Stimulated activated CD8-positive, alpha-beta memory T cell treated with anti-CD3 and anti-CD28 coated beads, Interleukin-12 subunit alpha, Interleukin-12 subunit beta, amount 100 ng/mL, for 4 hours (primary cell): ENCODE results near the gene ZNF516.

Experiments
- DNase-seq: peaks from one replicate; pipeline ENCODE4 v3.0.0-alpha.2; 2020; ENCODE audit warnings: low read depth

Gene ZNF516

GRCh38 chr18:76364282-76365259, 130.5 kb downstream of the ZNF516 start:
- DNase-seq: no peak

DNA sequence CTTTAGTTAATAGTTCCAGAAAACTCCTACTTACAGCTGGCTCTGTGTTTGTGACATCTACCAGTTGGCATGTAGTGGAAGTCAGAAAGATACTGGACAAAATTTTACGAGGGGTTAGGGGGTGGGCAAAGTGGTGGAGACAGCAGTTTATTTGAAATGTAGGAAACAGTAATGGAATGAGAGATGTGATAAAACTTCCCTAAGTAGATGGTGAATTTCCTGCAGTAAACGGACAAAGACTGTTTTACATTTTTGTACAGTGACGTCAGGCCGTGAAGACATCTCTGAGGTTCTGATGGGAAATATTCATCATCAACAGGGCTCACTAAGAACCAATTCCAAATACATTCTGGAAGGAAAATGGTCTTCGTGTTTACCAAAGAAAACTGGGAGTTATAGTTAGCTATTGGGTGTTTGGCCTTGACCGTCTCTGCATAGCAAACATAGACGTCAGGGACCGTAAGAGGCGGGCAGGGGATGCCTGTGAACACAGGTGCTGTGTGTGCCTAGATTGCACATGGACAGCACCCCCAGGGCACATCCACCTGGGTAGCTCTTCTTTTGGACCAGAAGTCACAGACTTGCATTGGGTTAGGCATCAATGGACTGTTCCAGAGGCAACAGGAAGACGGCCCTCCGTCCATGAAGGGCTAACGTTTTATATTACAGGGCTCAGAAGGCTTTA, 131.5 kb downstream of the ZNF516 start:
- DNase-seq: no peak

DNA sequence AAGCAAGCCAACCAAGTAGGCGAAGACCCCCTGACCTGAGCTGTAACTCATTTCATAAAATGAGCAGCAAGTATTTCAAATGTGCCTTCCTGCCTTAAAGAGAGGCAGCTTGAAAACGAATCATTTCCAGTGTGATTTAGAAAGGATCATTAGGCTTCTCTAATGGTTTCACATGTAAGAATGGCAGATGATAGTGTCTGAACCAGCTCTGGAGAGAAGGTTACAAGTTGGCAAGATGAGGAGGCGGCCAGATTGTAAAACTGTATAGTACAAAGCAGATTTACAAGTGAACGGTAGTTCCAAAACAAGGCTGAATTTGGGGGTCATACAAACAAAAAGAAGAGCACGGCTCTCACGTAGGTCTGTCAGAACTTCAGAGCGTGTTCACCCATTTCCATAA, 132.4 kb downstream of the ZNF516 start:
- no peak for DNase-seq

GRCh38 chr18:76361219-76361618, 133.8 kb downstream of the ZNF516 start:
- no peak for DNase-seq

- DNase-seq: no peak
Measured at GRCh38 chr18:76359909-76360308, 135.1 kb downstream of the ZNF516 start.

DNA sequence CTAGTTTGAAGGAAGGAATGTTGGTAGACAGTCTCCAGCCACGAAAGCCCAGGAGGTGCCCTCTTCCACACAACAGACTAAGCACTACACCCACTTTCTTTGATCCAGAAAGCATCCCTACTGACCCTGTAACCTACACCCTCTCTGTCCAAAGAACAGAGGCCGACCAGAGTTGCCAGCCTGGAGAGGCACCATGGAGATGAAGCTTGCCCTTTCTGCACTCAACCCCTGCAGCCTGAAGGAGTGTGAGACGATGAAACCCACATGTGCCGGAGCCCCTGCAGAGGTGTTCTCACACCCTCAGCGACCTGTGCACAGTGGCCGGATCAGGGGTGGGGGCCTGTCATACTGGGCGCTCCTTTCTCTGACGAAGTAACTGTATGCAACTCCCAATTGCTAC, 136.3 kb downstream of the ZNF516 start:
- no peak for DNase-seq

GRCh38 chr18:76357585-76358260, 137.3 kb downstream of the ZNF516 start:
- no peak for DNase-seq

DNA sequence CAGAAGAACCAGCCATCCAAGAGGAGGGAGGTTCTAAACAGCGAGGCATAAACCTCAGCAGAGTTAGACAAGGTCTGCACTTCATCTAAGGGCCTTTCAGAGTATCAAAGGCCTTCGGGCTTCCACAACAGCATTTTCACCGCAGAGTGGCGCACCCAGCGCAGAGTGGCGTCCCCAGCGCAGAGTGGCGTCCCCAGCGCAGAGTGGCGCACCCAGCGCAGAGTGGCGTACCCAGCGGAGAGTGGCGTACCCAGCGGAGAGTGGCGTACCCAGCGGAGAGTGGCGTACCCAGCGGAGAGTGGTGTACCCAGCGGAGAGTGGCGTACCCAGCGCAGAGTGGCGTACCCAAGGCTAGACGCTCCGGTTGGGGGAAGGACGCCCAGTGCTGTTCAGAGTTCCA, 137.9 kb downstream of the ZNF516 start:
- no peak for DNase-seq

DNA sequence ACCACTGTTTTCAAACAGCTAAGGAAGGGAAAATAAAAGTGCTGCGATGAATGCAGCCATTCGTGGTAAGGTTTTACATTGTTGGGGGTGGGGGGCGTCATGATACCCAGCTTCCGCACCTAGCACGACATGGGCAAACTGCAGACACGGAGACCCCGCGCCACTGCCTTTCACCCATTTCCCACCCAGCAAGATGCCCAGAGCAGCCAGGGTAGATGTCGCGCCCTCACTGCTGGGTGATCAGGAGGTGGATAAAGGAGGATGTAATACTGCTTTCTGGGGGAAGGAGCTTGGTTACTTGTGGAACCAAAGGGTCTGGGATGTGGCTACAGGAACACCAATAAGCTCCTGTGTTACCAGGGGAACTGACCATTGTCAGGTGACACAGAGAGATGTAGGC, 138.4 kb downstream of the ZNF516 start:
- no peak for DNase-seq

- no peak for DNase-seq
Measured at GRCh38 chr18:76354348-76354747, 140.7 kb downstream of the ZNF516 start.

- no peak for DNase-seq
Measured at GRCh38 chr18:76353500-76353899, 141.5 kb downstream of the ZNF516 start.

GRCh38 chr18:76353046-76353445, 142.0 kb downstream of the ZNF516 start:
- no peak for DNase-seq

- no peak for DNase-seq
Measured at GRCh38 chr18:76351961-76352581, 143.0 kb downstream of the ZNF516 start.

DNA sequence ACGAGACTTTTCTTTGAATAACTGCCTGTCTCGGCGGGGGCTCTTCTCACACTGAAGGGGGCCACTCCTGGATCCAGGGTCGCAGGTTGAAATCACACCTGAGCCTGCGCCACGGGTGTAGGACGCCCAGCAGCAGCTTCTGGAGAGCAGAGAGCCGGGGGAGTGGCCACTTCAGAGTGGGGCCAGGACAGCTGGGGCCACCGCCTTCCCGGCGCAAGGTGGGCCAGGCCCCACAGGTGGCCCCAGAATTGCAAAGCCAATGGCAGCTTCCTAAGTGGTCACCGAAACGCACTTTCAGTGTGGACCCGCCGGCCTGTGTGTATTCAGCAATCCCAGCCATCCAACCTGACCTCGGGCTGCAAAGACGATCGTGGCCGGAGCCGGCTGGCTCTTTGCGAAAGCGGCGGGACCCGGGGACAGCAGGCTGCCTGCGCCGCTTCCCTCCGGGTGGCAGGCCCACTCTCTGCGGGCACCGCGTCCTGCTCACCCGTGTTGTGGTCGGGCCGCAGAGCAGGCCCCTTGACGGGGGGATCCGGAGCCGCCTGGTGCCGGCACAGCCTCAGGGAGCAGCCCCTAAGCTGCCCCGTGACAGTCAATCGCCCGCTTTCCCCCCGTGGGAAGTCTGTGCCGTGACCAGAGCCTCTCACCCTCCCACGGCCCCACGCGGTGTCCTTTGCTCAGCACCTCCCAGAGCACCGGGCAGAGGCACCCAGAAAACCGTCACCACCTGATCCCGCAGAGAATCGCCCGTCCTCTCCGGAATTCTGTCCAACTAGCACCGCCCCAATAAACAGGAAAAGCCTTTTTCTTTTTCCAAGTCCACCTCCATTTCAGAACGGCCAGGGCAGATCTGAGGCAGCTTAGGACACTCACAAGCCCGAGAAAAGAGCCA, 144.7 kb downstream of the ZNF516 start:
- DNase-seq: no peak

- peak; percentile 13 for DNase-seq
Measured at GRCh38 chr18:76349067-76349715, 145.9 kb downstream of the ZNF516 start.

DNA sequence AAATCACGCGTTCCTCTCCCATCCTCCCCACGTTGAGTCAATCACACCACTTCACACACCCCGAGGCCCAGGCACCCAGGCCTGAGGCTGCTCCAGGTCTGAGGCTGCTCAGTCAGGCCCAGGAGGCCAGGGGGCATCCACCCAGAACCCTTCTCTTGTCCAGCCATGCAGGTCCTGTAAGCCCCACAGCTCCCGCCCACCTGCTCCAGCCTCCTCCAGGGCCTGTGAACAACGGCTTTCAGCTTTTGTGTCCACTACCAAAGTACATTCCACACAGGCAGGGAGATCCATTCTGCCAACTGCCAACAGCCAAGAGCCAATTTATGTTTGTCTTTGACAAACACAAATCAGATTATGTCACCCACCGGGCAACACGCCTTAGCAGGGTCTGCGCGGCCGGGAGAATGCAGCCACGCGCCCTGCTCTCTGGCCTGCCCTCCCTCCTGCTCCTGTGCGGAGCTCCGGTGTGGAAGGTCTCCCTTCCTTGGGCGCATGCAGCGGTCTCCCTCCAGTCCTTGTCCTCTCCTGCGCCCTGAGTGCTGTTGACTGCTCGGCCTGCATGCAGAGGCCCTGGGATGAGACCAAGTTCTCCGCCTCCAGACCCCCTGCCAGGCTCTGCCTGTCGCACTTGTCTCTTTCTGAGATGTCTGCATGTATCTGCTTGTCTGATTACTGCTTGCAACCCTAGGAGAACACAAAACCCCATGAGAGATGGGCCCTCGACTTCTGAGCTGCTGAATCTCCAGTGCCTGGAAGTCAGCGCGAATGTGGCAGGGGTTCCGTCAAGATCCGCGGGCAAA, 146.6 kb downstream of the ZNF516 start:
- DNase-seq: no peak

- DNase-seq: no peak
Measured at GRCh38 chr18:76347341-76347740, 147.7 kb downstream of the ZNF516 start.

DNA sequence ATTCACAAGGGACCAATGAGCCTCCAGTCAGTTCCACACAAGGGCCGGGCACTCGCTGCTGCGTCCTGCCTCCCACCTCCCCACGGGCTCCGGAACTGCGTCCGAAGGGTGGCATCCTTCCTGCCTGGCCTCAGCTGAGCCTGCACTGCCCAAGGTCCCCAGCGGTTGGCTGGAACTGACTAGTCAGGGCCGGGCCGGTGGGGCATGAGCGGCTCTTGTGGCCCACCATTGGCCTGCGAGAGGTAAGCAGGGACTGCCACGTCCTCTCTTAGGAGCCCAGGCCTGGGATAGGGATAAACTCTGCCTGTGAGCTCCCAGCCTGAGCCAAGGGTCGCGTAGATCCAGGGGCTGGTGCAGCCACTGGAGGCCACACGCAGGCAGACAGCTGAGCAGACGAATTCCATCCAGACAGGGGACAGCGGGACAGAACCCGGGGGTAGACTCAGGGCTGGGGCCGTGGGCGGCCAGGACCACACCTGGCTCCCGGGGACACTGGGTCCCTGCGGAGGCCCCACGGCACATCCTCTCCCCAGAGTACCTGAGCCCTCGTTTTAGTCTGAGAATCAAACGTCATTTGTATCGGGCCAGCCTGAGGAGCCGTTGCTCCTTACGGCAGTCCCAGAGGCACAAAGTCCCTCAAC, 148.4 kb downstream of the ZNF516 start:
- no peak for DNase-seq

GRCh38 chr18:76345901-76346300, 149.1 kb downstream of the ZNF516 start:
- DNase-seq: no peak
